Measurements from ENCODE around the gene HPGD.
A peak's percentile ranks its signal among the peaks of the same experiment; 100 is the strongest.

Gene HPGD

GRCh38 chr4:174539571-174539970 is 17.3 kb upstream of the HPGD start:
- Mint-ChIP-seq H3K4me1 (peaks cover 0 to 1% of the 10 kb centered on the region in 2 donors), H3K27me3 (peaks cover 0 to 14% of the 10 kb centered on the region in 2 donors), H3K36me3 (no peaks in the 10 kb centered on the region), H3K9me3 (no peaks in the 10 kb centered on the region), H3K4me3 (no peak overlapping the region), H3K27ac (no peak overlapping the region)
- ATAC-seq (replicated peaks) (no peak), DNase-seq (no peak)

- ATAC-seq (replicated peaks) = peak; percentile 27 to 34
- DNase-seq = no peak
- Mint-ChIP-seq H3K9me3 (no peaks in the 10 kb centered on the region), H3K27me3 (peaks cover 2 to 14% of the 10 kb centered on the region in 2 donors), H3K27ac (no peak overlapping the region), H3K36me3 (no peaks in the 10 kb centered on the region), H3K4me1 (peaks cover 0 to 1% of the 10 kb centered on the region in 2 donors), H3K4me3 (no peak overlapping the region)
Measured at GRCh38 chr4:174538876-174539250, 16.6 kb upstream of the HPGD start.

- H3K36me3 Mint-ChIP-seq = no peaks in the 10 kb centered on the region
- no peak overlapping the region for H3K4me3 Mint-ChIP-seq
- H3K9me3 Mint-ChIP-seq = no peaks in the 10 kb centered on the region
- ATAC-seq (replicated peaks) (peak; percentile 86 to 94), DNase-seq (peak; percentile 3)
- H3K27ac Mint-ChIP-seq = no peak overlapping the region
- peaks cover 5 to 14% of the 10 kb centered on the region in 2 donors for H3K27me3 Mint-ChIP-seq
- peaks cover 0 to 1% of the 10 kb centered on the region in 2 donors for H3K4me1 Mint-ChIP-seq
Measured at GRCh38 chr4:174538123-174538875, 16.0 kb upstream of the HPGD start.

- H3K36me3 Mint-ChIP-seq = no peaks in the 10 kb centered on the region
- no peak overlapping the region for H3K27ac Mint-ChIP-seq
- no peak for DNase-seq
- no peak overlapping the region for H3K4me3 Mint-ChIP-seq
- ATAC-seq (replicated peaks) = no peak
- peaks cover 0 to 1% of the 10 kb centered on the region in 2 donors for H3K4me1 Mint-ChIP-seq
- H3K27me3 Mint-ChIP-seq = peaks cover 5 to 14% of the 10 kb centered on the region in 2 donors
- H3K9me3 Mint-ChIP-seq = no peaks in the 10 kb centered on the region
Measured at GRCh38 chr4:174537634-174538033, 15.3 kb upstream of the HPGD start.

GRCh38 chr4:174534461-174534860 is 12.2 kb upstream of the HPGD start:
- DNase-seq = no peak
- Mint-ChIP-seq H3K27ac (no peak overlapping the region), H3K4me3 (no peak overlapping the region), H3K4me1 (peaks cover 7 to 10% of the 10 kb centered on the region in 2 donors), H3K27me3 (peaks cover 5 to 7% of the 10 kb centered on the region in 2 donors), H3K36me3 (no peaks in the 10 kb centered on the region), H3K9me3 (peaks cover 0 to 3% of the 10 kb centered on the region in 2 donors)
- ATAC-seq (replicated peaks) = no peak

- Mint-ChIP-seq H3K9me3 (peaks cover 0 to 3% of the 10 kb centered on the region in 2 donors), H3K27me3 (peaks cover 5 to 7% of the 10 kb centered on the region in 2 donors), H3K4me1 (peaks cover 8 to 10% of the 10 kb centered on the region in 2 donors), H3K27ac (no peak overlapping the region), H3K4me3 (no peak overlapping the region), H3K36me3 (no peaks in the 10 kb centered on the region)
- no peak for DNase-seq
- no peak for ATAC-seq (replicated peaks)
Measured at GRCh38 chr4:174532445-174532844, 10.2 kb upstream of the HPGD start.

GRCh38 chr4:174531486-174531885 is 9.2 kb upstream of the HPGD start:
- ATAC-seq (replicated peaks) (no peak), DNase-seq (no peak)
- H3K36me3 Mint-ChIP-seq = no peaks in the 10 kb centered on the region
- H3K27me3 Mint-ChIP-seq = peaks cover 7 to 8% of the 10 kb centered on the region in 2 donors
- H3K4me3 Mint-ChIP-seq = no peak overlapping the region
- no peak overlapping the region for H3K27ac Mint-ChIP-seq
- peaks cover 0 to 3% of the 10 kb centered on the region in 2 donors for H3K9me3 Mint-ChIP-seq
- peaks cover 8 to 10% of the 10 kb centered on the region in 2 donors for H3K4me1 Mint-ChIP-seq

GRCh38 chr4:174528226-174528625 is 5.9 kb upstream of the HPGD start:
- H3K9me3 Mint-ChIP-seq = peaks cover 0 to 3% of the 10 kb centered on the region in 2 donors
- peaks cover 23 to 27% of the 10 kb centered on the region in 2 donors for H3K27me3 Mint-ChIP-seq
- no peak for ATAC-seq (replicated peaks)
- no peak overlapping the region for H3K27ac Mint-ChIP-seq
- H3K4me3 Mint-ChIP-seq = no peak overlapping the region
- H3K36me3 Mint-ChIP-seq = no peaks in the 10 kb centered on the region
- H3K4me1 Mint-ChIP-seq = peaks cover 8 to 10% of the 10 kb centered on the region in 2 donors
- no peak for DNase-seq

- no peak overlapping the region for H3K27ac Mint-ChIP-seq
- H3K9me3 Mint-ChIP-seq = peaks cover 0 to 3% of the 10 kb centered on the region in 2 donors
- peaks cover 15 to 22% of the 10 kb centered on the region in 2 donors for H3K4me1 Mint-ChIP-seq
- H3K4me3 Mint-ChIP-seq = no peak overlapping the region
- H3K36me3 Mint-ChIP-seq = no peaks in the 10 kb centered on the region
- ATAC-seq (replicated peaks) (no peak), DNase-seq (no peak)
- peaks cover 33 to 36% of the 10 kb centered on the region in 2 donors for H3K27me3 Mint-ChIP-seq
Measured at GRCh38 chr4:174526731-174527130, 4.4 kb upstream of the HPGD start.

- ATAC-seq (replicated peaks) = no peak
- Mint-ChIP-seq H3K36me3 (no peaks in the 10 kb centered on the region), H3K4me1 (peaks cover 7 to 14% of the 10 kb centered on the region in 2 donors), H3K9me3 (no peaks in the 10 kb centered on the region), H3K4me3 (no peak overlapping the region), H3K27ac (no peak overlapping the region), H3K27me3 (peaks cover 33 to 42% of the 10 kb centered on the region in 2 donors)
- no peak for DNase-seq
Measured at GRCh38 chr4:174524242-174524641, 2.0 kb upstream of the HPGD start.

- peaks cover 33 to 42% of the 10 kb centered on the region in 2 donors for H3K27me3 Mint-ChIP-seq
Measured at GRCh38 chr4:174523025-174523693, 871 bp upstream of the HPGD start.

GRCh38 chr4:174521800-174522182 is 497 bp downstream of the HPGD start:
- H3K4me1 Mint-ChIP-seq = peaks cover 7 to 14% of the 10 kb centered on the region in 2 donors
- no peak overlapping the region for H3K27ac Mint-ChIP-seq
- ATAC-seq (replicated peaks) = peak; percentile 33 to 35

More at GRCh38 chr4:174523025-174523693, 871 bp upstream of the HPGD start:
- Mint-ChIP-seq H3K27ac (no peak overlapping the region), H3K4me1 (peaks cover 7 to 14% of the 10 kb centered on the region in 2 donors), H3K36me3 (no peaks in the 10 kb centered on the region), H3K4me3 (peak overlapping the region; percentile 83 to 85), H3K9me3 (no peaks in the 10 kb centered on the region)
- peak in 1 of 2 donors; percentile 21 for ATAC-seq (replicated peaks)
- no peak for DNase-seq

GRCh38 chr4:174520660-174521059 is 1.6 kb downstream of the HPGD start:
- DNase-seq (no peak), ATAC-seq (replicated peaks) (no peak)
- H3K4me1 Mint-ChIP-seq = peaks cover 7 to 14% of the 10 kb centered on the region in 2 donors
- no peaks in the 10 kb centered on the region for H3K9me3 Mint-ChIP-seq
- no peak overlapping the region for H3K27ac Mint-ChIP-seq
- H3K4me3 Mint-ChIP-seq = no peak overlapping the region
- no peaks in the 10 kb centered on the region for H3K36me3 Mint-ChIP-seq
- H3K27me3 Mint-ChIP-seq = peaks cover 32 to 36% of the 10 kb centered on the region in 2 donors

More at GRCh38 chr4:174521800-174522182, 497 bp downstream of the HPGD start:
- no peaks in the 10 kb centered on the region for H3K9me3 Mint-ChIP-seq
- peaks cover 33 to 40% of the 10 kb centered on the region in 2 donors for H3K27me3 Mint-ChIP-seq
- DNase-seq = no peak
- H3K4me3 Mint-ChIP-seq = peak overlapping the region; percentile 65 to 85
- no peaks in the 10 kb centered on the region for H3K36me3 Mint-ChIP-seq

- DNase-seq (no peak), ATAC-seq (replicated peaks) (no peak)
- Mint-ChIP-seq H3K27me3 (peaks cover 6 to 12% of the 10 kb centered on the region in 2 donors), H3K9me3 (no peaks in the 10 kb centered on the region), H3K27ac (no peak overlapping the region), H3K4me3 (no peak overlapping the region), H3K4me1 (peaks cover 6 to 12% of the 10 kb centered on the region in 2 donors), H3K36me3 (no peaks in the 10 kb centered on the region)
Measured at GRCh38 chr4:174517502-174518445, 4.5 kb downstream of the HPGD start.

All from stimulated activated naive B cell treated with anti-CD40 and anti-IgM and Interleukin-4, amounts not matched to agents 10 μg/mL and 1 μg/mL and 100 μg/mL, for 72 hours (primary cell).